Measurements from ENCODE around the gene OR1A1.
"Not testable (repeated sequence)": the region's sequence is repeated elsewhere in the genome, so short reads cannot be mapped to it uniquely, and the experiment has no call there.

Gene OR1A1

GRCh38 chr17:3207367-3207766 lies at the start of gene OR1A1:
OR1A1 (plus strand) TSS chr17:3207667; CDS start chr17:3215621, 7,954 bp downstream.
- no peak for DNase-seq

GRCh38 chr17:3167574-3167973 lies 39.9 kb upstream of the OR1A1 start:
- DNase-seq: no peak

- no peak for DNase-seq
Observed at GRCh38 chr17:3189961-3190360, 17.5 kb upstream of the OR1A1 start.

GRCh38 chr17:3197219-3197618 lies 10.2 kb upstream of the OR1A1 start, which contains the start of gene OR1A2:
OR1A2 (plus strand) TSS chr17:3197519; CDS start chr17:3197519, 0 bp downstream.
- DNase-seq: no peak

GRCh38 chr17:3208484-3208883 lies 1.0 kb downstream of the OR1A1 start:
- no peak for DNase-seq

- DNase-seq: no peak
Observed at GRCh38 chr17:3213001-3213400, 5.5 kb downstream of the OR1A1 start.

GRCh38 chr17:3213587-3213986 lies 6.1 kb downstream of the OR1A1 start:
- no peak for DNase-seq

- not testable (repeated sequence) for DNase-seq
Observed at GRCh38 chr17:3219978-3220377, 12.5 kb downstream of the OR1A1 start.

- DNase-seq: no peak
Observed at GRCh38 chr17:3221850-3222249, 14.4 kb downstream of the OR1A1 start.

GRCh38 chr17:3222505-3222904 lies 15.0 kb downstream of the OR1A1 start:
- no peak for DNase-seq

- not testable (repeated sequence) for DNase-seq
Observed at GRCh38 chr17:3224721-3225352, 17.4 kb downstream of the OR1A1 start.

GRCh38 chr17:3232300-3232699 lies 24.8 kb downstream of the OR1A1 start:
- not testable (repeated sequence) for DNase-seq

GRCh38 chr17:3238685-3239084 lies 31.2 kb downstream of the OR1A1 start:
- not testable (repeated sequence) for DNase-seq

- DNase-seq: not testable (repeated sequence)
Observed at GRCh38 chr17:3241044-3241443, 33.6 kb downstream of the OR1A1 start.

GRCh38 chr17:3244841-3245240 lies 37.4 kb downstream of the OR1A1 start:
- not testable (repeated sequence) for DNase-seq

- not testable (repeated sequence) for DNase-seq
Observed at GRCh38 chr17:3249013-3249412, 41.5 kb downstream of the OR1A1 start.

GRCh38 chr17:3256575-3256974 lies 49.1 kb downstream of the OR1A1 start:
- no peak for DNase-seq

- no peak for DNase-seq
Observed at GRCh38 chr17:3260163-3260562, 52.7 kb downstream of the OR1A1 start.

GRCh38 chr17:3260600-3260999 lies 53.1 kb downstream of the OR1A1 start:
- DNase-seq: no peak
